ENCODE measurements around the gene XIST.
"Not testable (repeated sequence)": the region's sequence is repeated elsewhere in the genome, so short reads cannot be mapped to it uniquely, and the experiment has no call there.

Gene XIST

GRCh38 chrX:73852467-73852866, at the start of gene XIST:
Gene XIST (minus strand): TSS chrX:73852714.
- DNase-seq, result peak in 1 of 2 donors; percentile 83

DNA sequence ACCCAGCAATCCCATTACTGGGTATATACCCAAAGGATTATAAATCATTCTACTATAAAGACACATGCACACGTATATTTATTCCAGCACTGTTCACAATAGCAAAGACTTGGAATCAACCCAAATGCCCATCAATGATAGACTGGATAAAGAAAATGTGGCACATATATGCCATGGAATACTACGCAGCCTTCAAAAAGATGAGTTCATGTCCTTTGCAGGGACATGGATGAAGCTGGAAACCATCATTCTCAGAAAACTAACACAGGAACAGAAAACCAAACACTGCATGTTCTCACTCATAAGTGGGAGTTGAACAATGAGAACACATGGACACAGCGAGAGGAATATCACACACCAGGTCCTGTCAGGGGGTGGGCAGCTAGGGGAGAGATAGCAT, 45.8 kb upstream of the XIST start:
- not testable (repeated sequence) for DNase-seq

DNA sequence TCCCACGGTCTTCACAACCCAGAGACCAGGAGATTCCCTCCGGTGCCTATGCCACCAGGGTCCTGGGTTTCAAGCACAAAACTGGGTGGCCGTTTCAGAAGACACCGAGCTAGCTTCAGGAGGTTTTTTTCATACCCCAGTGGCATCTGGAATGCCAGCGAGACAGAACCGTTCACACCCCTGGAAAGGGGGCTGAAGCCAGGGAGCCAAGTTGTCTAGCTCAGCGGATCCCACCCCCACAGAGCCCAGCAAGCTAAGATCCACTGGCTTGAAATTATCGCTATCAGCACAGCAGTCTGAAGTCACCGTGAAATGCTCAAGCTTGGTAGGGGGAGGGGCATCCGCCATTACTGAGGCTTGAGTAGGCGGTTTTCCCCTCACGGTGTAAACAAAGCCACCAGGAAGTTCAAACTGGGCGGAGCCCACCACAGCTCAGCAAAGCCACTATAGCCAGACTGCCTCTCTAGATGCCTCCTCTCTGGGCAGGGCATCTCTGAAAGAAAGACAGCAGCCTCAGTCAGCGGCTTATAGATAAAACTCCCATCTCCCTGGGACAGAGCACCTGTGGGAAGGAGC, 40.1 kb upstream of the XIST start:
- peak; percentile 0 to 46 for DNase-seq

DNA sequence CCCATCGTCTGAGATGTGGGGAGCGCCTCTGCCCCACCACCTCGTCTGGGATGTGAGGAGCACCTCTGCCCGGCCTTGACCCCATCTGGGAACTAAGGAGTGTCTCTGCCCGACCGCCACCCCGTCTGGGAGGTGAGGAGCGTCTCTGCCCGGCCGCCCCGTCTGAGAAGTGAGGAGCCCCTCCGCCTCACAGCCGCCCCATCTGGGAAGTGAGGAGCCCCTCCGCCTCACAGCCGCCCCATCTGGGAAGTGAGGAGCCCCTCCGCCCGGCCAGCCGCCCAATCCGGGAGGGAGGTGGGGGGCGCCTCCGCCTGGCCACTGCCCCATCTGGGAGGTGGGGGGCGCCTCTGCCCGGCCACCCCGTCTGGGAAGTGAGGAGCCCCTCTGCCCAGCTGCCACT, 29.7 kb upstream of the XIST start:
- DNase-seq, result not testable (repeated sequence)

DNA sequence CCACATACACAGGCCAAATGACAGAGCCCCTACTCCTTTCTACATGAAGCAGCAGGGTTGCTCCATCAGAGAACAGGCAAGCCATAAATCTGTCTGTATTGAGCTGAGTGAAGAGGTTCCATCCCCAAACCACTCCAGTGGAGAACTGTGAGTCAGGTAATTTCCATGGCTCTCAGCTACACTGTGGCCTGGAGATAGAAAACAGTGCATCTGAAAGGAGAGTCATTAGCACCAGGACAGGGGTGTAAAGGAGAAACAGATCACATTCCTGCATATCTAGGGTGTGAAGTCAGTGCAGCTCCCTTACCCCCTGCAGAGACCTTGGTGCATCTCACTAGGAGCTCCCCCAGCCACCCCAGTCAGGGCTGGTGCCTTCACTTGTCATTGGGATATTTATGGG, 25.2 kb upstream of the XIST start:
- no peak for DNase-seq

DNA sequence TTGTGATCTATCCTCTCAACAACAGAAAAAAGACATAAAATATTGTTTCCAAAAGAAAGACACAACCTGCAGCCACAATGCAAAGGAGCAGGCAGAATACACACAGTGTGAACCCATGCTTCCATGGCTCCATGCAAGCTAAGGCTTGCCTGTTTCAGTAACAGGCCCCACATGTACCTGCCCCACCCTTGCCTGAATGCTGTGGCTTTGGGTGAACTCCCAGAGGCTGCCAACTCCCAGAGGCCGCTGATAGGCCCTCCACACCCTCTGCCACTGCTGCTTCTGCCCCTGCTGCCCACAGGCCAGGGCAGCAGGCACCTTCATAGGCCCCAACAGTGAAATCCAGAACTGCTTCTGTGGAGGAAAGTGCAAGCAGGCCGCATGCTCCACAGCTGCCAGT, 24.4 kb upstream of the XIST start:
- no peak for DNase-seq

GRCh38 chrX:73868916-73869315, 16.4 kb upstream of the XIST start:
- DNase-seq, result no peak

- no peak for DNase-seq
Measured at GRCh38 chrX:73867144-73867543, 14.6 kb upstream of the XIST start.

DNA sequence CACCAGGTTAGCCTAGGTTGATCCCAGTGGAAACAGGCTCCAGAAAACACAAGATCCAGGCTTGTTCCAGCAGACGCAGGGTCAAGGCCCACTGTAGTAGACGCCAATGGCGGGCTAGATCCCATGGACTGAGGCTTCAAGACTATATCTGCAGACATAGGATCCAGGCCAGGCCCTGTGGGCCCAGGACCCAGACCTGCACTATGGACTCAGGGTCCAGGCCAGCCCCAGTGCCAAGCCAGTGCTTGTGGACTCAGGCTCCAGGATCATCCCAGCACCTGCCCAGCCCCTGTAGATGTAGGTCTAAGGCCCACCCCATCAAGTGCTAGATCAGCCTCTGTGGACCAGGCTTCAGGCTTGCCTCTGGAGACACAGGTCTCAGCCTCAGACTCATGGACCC, 11.3 kb upstream of the XIST start:
- DNase-seq, result no peak

GRCh38 chrX:73863268-73863667, 10.8 kb upstream of the XIST start:
- no peak for DNase-seq

- no peak for DNase-seq
Measured at GRCh38 chrX:73859622-73860021, 7.1 kb upstream of the XIST start.

- DNase-seq, result peak; percentile 61 to 70
Measured at GRCh38 chrX:73855546-73855945, 3.0 kb upstream of the XIST start.

DNA sequence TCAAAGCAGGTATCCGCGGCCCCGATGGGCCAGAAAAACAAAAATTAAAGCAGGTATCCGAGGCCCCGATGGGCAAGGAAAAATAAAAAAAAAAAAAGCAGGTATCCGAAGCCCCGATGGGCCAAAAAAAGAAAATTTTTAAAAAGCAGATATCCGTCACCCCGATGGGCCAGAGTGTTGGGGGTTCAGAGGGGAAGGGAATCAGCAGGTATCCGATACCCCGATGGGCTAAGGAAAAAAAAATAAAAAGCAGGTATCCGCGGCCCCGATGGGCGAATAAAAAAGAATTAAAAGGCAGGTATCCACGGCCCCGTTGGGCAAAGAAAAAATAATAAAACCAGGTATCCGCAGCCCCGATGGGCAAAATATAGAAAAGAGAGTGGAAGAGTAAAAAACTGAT, 492 bp downstream of the XIST start:
- DNase-seq, result no peak

DNA sequence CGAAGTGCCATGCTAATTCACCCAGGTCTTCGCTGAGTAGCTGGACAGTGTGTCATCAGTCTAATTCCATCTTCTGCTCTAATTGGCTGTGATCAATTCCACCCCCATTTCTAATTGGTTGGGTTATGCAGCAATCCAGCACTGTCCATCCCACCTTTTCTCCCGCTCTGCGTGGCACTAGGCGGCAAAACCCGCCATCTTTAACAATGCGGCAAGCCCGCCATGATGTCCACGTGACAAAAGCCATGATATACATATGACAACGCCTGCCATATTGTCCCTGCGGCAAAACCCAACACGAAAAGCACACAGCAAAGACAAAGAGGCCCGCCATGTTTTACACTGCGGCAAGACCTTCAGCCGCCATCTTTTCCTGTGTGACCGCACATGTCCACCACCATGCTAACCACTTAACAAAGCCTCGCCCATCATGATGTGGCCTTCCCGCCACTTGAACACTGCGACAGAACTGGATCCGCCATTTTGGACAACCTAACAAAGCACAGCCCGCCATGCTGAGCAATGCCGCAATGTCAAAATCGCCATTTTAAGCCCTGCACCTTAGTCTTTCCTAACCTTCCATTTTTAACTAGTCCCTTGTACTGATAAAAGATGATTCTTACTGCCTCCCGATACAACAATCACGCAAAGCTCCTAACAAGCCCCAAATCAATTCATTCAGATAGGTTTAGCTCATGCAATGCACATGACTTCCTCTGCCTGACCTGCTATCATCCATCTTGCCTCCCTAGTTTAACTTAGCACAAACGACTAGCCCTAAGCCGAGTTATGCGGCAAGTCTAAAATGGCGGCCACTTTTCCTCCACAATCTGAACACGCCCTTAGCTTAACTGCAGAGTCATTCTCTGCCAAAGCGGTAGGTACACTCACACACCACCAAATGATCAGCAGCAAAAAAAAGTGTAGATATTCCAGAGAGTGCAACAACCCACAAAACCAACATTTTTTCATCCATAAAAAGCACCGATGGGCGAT, 1.2 kb downstream of the XIST start:
- DNase-seq, result peak in 1 of 2 donors; percentile 91

- peak in 1 of 2 donors; percentile 12 for DNase-seq
Measured at GRCh38 chrX:73850124-73851013, 2.1 kb downstream of the XIST start.

- no peak for DNase-seq
Measured at GRCh38 chrX:73849073-73849472, 3.4 kb downstream of the XIST start.

DNA sequence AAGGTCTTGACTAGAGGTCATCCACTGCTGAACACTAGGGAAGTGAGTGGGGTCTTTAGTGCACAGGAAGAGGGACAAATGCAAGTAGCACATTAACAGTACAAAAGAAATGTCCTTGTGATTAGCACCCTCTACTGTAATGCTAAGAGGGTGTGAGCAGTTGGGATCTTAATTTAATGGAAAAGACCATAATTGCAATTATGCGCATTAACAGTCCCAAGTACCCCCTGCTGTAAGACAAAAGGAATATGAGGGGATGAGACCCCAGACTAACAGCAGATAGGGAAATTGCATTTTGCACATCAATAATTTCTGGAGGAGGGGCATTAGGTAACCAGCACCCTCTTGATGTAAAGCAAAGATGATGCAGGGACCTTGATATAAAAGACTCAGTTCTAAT, 4.5 kb downstream of the XIST start:
- DNase-seq, result no peak

- DNase-seq, result no peak
Measured at GRCh38 chrX:73847100-73847499, 5.4 kb downstream of the XIST start.

GRCh38 chrX:73842541-73843234, 9.8 kb downstream of the XIST start:
- no peak for DNase-seq

DNA sequence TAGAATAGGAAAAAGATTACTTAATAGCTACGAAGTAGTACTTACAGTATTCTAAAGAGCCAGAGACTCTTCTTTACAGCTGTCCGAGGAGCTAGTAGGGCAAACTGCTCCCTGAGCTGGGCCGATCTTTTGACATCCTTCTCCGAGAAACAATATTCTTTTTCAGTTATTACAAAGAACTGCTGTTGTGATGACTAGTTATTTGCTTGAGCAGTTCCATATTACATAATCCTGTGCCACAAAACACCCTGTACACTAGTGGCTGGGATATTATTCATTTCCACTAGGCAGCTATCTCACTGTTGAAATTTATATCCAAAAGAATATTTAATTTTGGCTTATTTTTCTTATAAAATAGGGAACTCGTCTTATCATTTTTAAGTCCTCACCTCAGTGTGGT, 11.2 kb downstream of the XIST start:
- DNase-seq, result no peak

- no peak for DNase-seq
Measured at GRCh38 chrX:73840120-73840924, 12.2 kb downstream of the XIST start.

GRCh38 chrX:73839152-73839551, 13.4 kb downstream of the XIST start:
- DNase-seq, result no peak
